GM19023 (cell line): ENCODE measurements around the gene TPSB2.
"Not testable (repeated sequence)": the region's sequence is repeated elsewhere in the genome, so short reads cannot be mapped to it uniquely, and the experiment has no call there.

Source experiments
- ATAC-seq: cut with Tn5 transposase; IDR thresholded peaks from one replicate; pipeline ENCODE4 v1.9.1; 2021; ENCODE audit warnings: mild to moderate bottlenecking, moderate library complexity; ENCODE audit not compliant: unreplicated experiment

TPSB2 gene

GRCh38 chr16:1206786-1207185, 23.2 kb downstream of the TPSB2 start:
- ATAC-seq: no peak

- no peak for ATAC-seq
Observed at GRCh38 chr16:1206326-1206725, 23.7 kb downstream of the TPSB2 start.

DNA sequence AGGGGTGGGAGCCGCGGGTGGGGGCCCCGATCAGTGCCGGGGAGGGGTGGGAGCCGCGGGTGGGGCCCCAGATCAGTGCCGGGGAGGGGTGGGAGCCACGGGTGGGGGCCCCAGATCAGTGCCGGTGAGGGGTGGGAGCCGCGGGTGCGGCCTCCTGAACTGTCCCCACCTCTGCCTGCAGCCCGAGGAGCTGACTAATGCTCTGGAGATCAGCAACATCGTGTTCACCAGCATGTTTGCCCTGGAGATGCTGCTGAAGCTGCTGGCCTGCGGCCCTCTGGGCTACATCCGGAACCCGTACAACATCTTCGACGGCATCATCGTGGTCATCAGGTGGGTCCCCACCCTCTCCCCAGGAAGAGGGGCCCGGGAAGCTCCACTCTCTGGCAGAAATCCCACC, 25.1 kb downstream of the TPSB2 start:
- no peak for ATAC-seq

DNA sequence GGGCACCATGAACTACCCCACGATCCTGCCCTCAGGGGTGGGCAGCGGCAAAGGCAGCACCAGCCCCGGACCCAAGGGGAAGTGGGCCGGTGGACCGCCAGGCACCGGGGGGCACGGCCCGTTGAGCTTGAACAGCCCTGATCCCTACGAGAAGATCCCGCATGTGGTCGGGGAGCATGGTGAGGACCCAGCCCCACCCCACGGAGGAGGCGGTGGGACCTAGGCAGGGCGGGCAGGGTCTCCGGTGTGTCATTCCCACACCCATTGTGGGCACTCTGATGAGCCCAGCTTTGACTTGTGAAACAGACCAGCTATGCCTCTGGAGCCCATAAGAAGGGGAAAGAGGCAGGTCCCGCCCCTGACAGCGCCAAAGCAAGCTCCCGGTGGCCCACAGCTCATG, 27.7 kb downstream of the TPSB2 start:
- no peak for ATAC-seq

DNA sequence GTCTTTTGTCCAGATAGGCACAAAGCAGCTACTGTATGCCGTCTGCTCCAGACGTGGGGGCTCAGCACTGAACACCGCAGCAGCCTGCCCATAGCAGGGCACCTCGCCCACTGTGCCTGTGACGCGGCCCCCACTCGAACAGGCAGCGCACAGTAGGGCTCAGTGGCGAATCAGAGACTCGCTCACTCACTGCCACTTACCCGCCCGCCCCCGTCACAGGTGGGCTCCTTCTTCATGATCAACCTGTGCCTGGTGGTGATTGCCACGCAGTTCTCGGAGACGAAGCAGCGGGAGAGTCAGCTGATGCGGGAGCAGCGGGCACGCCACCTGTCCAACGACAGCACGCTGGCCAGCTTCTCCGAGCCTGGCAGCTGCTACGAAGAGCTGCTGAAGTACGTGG, 28.5 kb downstream of the TPSB2 start:
- ATAC-seq: no peak

DNA sequence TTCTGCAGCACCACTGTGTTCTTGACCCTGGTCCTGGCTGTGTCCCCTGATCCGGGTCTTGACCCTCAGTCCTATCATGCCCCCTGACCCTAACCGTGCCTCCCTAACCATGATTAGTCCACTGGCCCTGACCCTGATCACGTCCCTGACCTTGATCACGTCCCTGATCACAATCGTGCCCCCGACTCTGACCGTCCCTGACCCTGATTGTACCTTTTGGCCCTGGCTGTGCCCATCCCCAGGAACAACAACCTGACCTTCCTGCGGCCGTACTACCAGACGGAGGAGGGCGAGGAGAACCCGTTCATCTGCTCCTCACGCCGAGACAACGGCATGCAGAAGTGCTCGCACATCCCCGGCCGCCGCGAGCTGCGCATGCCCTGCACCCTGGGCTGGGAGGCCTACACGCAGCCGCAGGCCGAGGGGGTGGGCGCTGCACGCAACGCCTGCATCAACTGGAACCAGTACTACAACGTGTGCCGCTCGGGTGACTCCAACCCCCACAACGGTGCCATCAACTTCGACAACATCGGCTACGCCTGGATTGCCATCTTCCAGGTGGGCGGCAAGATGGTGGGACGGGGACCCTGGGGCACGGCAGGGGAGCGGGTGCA, 29.9 kb downstream of the TPSB2 start:
- ATAC-seq: no peak

DNA sequence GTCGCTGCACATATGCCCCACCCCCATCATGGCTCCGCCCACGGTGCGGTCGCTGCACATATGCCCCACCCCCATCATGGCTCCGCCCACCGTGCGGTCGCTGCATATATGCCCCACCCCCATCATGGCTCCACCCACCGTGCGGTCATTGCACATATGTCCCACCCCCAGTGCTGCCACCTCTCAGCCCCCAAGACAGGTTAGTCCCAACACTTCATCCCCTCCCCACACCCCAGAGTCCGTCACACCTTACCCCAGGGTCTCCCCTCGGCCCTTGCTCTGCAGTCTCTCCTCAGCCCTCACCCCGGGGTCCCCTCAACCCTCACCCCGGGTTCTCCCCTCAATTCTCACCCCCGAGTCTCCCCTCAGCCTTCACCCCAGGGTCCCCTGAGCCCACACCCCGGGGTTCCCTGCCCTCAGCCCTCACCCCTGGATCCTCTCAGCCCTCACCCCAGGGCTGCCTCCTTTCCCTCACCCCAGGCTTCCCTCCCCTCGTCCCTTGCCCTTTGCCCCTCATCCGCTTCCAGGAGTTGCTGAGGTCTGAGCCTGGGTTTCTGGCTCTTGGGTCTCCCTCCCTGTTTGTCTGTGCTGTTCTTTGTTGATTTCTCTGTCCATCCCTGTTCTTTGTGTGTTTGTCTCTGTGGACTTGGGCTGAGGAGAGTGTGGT, 30.5 kb downstream of the TPSB2 start:
- no peak for ATAC-seq

GRCh38 chr16:1198671-1199346, 31.2 kb downstream of the TPSB2 start:
- ATAC-seq: not testable (repeated sequence)

DNA sequence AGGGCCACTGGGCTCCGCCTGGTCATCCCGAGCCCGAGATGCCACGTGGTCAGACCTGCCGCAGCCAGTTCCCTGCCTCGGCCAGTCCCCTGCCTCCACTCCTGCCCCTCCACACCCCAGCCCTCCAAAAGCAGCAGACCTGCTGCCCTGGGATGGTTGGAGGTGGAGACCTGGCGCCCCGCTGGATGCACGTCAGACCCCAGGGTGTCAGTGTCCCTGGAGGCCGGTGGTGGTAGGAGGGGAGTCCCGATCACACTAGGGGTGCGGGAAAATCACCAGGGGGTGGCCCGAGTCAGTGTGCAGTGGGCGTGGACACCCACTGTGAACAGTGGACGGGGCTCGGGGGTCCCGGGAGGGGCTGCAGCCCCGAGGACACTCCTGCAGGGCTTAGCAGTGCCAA, 31.8 kb downstream of the TPSB2 start:
- no peak for ATAC-seq

GRCh38 chr16:1197237-1197866, 32.6 kb downstream of the TPSB2 start:
- ATAC-seq: no peak

- no peak for ATAC-seq
Observed at GRCh38 chr16:1196494-1196893, 33.5 kb downstream of the TPSB2 start.

DNA sequence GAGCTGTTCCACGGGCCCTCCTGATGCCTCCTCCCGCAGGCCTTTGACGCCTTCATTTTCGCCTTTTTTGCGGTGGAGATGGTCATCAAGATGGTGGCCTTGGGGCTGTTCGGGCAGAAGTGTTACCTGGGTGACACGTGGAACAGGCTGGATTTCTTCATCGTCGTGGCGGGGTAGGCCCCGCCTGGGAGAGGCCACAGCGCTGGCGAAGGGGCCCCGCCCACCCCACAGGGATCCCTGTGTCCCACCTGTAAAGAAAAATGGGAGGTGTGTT, 34.7 kb downstream of the TPSB2 start:
- ATAC-seq: no peak

DNA sequence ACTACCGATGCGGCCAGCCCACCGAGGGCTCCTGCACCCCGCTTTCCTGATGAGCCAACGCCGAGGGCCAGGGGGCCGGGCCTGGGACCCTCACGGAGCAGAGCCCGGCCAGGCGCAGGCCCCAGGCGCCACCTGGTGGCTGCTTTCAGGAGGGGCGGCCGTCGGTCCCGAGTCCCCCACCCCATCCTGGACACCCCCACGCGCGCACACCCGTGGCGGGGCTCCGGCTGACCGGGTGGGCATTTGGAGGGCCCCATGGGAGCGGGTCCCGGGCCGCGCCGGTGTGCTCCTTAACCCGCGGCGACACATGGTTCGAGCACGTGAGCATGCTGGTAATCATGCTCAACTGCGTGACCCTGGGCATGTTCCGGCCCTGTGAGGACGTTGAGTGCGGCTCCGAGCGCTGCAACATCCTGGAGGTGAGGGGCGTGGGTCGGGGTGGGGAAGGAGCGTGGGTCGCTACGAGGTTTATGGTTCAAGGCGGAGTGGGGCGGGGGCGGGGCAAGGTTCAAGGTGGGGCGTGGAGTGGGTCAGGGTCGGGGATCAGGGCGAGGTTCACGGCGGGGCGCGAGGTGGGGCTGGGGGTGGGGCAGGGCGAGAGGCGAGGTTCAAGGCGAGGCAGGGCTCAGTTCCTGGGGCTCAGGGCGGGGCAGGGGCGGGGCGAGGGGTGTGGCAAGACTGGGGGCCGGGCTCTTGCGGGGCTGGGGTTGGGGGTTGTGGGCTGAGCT, 35.2 kb downstream of the TPSB2 start:
- ATAC-seq: no peak

GRCh38 chr16:1193825-1194581, 36.0 kb downstream of the TPSB2 start:
- ATAC-seq: no peak

DNA sequence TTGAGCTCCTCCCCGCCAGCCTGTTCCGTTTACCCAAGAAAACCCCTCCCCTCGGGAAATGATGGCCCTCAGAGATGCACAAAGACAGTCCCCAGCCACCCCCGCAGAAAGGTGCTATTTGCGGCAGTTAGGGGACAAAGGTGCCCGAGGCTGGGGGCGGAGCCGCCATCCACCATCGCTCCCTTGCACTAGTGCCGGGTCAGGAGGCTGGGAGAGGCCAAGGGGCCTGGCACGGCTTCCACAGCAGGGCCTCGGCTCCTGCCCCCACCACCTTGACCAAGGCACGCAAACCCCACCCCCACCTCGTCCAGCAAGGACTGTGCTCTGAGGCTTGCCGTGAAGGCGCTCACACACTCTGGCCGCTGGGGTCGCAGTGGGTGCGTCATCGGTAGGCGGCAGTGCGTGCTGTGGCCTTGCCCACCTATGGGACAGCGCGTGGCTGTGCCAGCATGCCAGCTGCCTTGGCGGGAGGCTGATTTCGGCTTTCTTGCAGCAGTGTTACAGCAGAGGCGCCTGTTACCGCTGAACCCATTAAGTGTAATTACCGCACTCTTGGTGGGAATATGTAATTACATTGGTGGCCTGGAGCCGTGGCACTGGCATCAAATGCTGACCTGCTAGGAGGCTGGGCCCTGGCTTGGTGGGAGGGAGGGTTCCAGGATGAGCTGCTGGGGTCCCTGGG, 36.7 kb downstream of the TPSB2 start:
- ATAC-seq: no peak

- no peak for ATAC-seq
Observed at GRCh38 chr16:1192384-1193073, 37.5 kb downstream of the TPSB2 start.

DNA sequence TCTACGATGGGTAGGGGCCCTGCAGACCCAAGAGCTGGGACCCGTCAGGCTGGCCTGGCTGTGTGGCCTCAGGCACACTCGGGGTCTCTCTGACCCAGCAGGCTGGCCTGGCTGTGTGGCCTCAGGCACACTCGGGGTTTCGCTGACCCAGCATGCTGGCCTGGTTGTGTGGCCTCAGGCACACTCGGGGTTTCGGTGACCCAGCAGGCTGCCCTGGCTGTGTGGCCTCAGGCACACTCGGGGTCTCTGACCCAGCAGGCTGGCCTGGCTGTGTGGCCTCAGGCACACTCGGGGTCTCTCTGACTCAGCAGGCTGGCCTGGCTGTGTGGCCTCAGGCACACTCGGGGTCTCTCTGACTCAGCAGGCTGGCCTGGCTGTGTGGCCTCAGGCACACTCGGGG, 39.2 kb downstream of the TPSB2 start:
- not testable (repeated sequence) for ATAC-seq

DNA sequence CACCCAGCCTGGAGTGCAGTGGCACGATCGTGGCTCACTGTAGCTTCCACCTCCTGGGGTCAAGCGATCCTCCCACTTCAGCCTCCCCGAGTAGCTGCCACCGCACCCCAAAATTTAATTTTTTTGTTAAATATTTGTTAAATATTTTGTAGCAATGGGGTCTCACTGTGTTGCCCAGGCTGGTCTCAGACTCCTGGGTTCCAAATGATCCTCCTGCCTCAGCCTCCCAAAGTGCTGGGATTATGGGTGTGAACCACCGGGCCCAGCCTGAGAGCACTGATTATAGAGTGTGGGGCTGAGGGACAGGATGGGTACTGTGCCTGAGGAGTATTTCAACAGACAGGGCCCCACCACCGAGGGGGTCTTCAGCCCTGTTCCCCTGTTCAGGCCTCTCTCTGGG, 40.5 kb downstream of the TPSB2 start:
- ATAC-seq: no peak

DNA sequence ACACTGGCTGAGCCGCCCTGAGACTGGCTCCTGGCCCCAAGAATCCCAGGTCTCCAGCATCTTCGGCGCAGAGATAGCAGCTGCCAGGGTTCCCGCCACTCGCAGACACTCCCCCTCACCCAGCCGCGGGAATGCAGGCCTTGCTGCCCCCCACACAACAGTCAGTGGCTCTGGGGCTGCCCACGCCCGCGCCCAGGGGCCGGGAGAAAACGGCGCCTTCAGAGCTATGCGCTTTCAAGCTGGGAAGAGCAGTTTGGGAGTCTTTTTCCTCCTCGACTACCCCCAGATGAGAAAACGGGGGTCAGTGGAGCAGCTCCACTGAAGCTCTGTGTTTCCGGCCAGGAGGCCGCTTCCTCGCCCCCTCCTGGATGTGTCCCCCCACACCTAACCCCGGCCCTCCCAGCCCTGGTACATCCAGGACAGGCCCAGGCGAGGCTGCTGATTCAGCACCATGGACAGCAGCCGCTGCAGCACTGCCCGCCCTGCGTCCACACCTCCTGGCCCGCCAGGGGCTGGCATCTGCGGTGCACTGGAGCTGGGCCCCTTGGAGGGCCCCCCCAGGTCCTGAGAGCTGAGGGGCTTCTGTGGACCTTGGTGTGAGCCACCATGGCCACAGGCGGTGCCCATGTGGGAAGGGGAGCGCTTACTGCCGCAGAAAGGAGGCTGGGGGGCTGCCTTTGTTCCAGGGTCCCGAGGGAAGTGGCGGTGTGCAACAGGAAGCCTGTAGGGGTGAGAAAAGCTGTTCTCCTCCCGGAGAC, 41.4 kb downstream of the TPSB2 start:
- no peak for ATAC-seq
